Keratinocyte (primary cell): ENCODE measurements around the gene CC2D2A. TPM values are rescaled to one million over a fixed set of nuclear protein-coding genes. Genes with fewer than 3 reads are reported as not detected.

Experiments
- DNase-seq: peaks from one replicate; pipeline ENCODE4 v3.0.0-alpha.2; 2011; ENCODE audit warnings: low read depth, missing footprints, low spot score
- FAIRE-seq: peaks from 2 replicates; lab custom pipeline; 2011; peaks lifted over from hg19 to GRCh38; lab: Jason Lieb, UNC
- H2AFZ ChIP-seq: 2 replicates; pipeline ENCODE4 v1.6.0; 2012; ENCODE audit warnings: low read length, control low read depth, inconsistent platforms; ENCODE audit not compliant: control insufficient read depth
- H3K27ac ChIP-seq: 2 replicates; pipeline ENCODE4 v1.5.1; 2011; ENCODE audit warnings: low read length; ENCODE audit not compliant: control insufficient read depth, insufficient read depth
- H3K27me3 ChIP-seq: 3 replicates; pipeline ENCODE4 v1.6.0; 2011; ENCODE audit warnings: low read length; ENCODE audit not compliant: control insufficient read depth, insufficient read depth; ENCODE audit errors: extremely low read depth
- H3K36me3 ChIP-seq, 2 experiments: 2 replicates in 1 of 2; 3 replicates in 1 of 2; pipeline ENCODE4 v1.5.1; 2011; ENCODE audit warnings: low read length in 2 of 2, mild to moderate bottlenecking in 1 of 2; ENCODE audit not compliant: control insufficient read depth in 2 of 2, insufficient read depth in 2 of 2; ENCODE audit errors: extremely low read depth in 1 of 2
- H3K4me1 ChIP-seq: 3 replicates; pipeline ENCODE4 v1.5.1; 2011; ENCODE audit warnings: low read length; ENCODE audit not compliant: control insufficient read depth, insufficient read depth; ENCODE audit errors: extremely low read depth
- H3K4me2 ChIP-seq: 3 replicates; pipeline ENCODE4 v1.6.0; 2011; ENCODE audit warnings: low read depth, low read length; ENCODE audit not compliant: control insufficient read depth, insufficient read depth; ENCODE audit errors: extremely low read depth
- H3K4me3 ChIP-seq, 3 experiments: fragments of 200-600 bp in 1 of 3; sonication (generic) in 1 of 3; 2 replicates in 2 of 3; 3 replicates in 1 of 3; pipeline ENCODE4 v1.5.1; 2011 to 2016; ENCODE audit warnings: low read length in 3 of 3, mild to moderate bottlenecking in 3 of 3, control low read depth in 2 of 3, inconsistent platforms in 1 of 3, low read depth in 1 of 3, mixed read lengths in 1 of 3, mixed run types in 1 of 3, moderate library complexity in 1 of 3; ENCODE audit not compliant: control insufficient read depth in 2 of 3, insufficient read depth in 2 of 3; ENCODE audit errors: extremely low read depth in 1 of 3
- H3K79me2 ChIP-seq: 2 replicates; pipeline ENCODE4 v1.6.0; 2012; ENCODE audit warnings: low read length; ENCODE audit not compliant: control insufficient read depth, insufficient read depth
- H3K9ac ChIP-seq: 3 replicates; pipeline ENCODE4 v1.6.0; 2011; ENCODE audit warnings: low read length; ENCODE audit not compliant: control insufficient read depth, insufficient read depth; ENCODE audit errors: extremely low read depth
- H3K9me1 ChIP-seq: 3 replicates; pipeline ENCODE4 v1.6.0; 2011; ENCODE audit warnings: low read length; ENCODE audit not compliant: control insufficient read depth, insufficient read depth; ENCODE audit errors: extremely low read depth
- H3K9me3 ChIP-seq: 2 replicates; pipeline ENCODE4 v1.5.1; 2012; ENCODE audit warnings: low read depth, low read length; ENCODE audit not compliant: control insufficient read depth
- H4K20me1 ChIP-seq: 3 replicates; pipeline ENCODE4 v1.6.0; 2011; ENCODE audit warnings: low read length; ENCODE audit not compliant: control insufficient read depth, insufficient read depth; ENCODE audit errors: extremely low read depth
- EZH2 ChIP-seq: IDR thresholded peaks from one replicate; pipeline ENCODE4 v1.6.1; 2012; ENCODE audit warnings: inconsistent platforms, mild to moderate bottlenecking, low read length, moderate library complexity
- dilution Hi-C: fragments of 300-500 bp; cut with MboI; formaldehyde crosslinking; loops from one replicate; pipeline ENCODE4 v1.7.0; 2020; ENCODE audit warnings: low sequenced_read_pairs; ENCODE audit not compliant: extremely low pct_ligation_motif_present
- polyA plus RNA-seq, 5 experiments: library from polyadenylated mRNA; depleted of rRNA in 3 of 5; stranded (reverse) in 3 of 5; stranded (forward) in 1 of 5; unstranded in 1 of 5; fragments of >200 nt; gene quantifications; 1 replicate in 1 of 5; 2 replicates in 3 of 5; 3 replicates in 1 of 5; pipeline versions ENCODE4 v1.2.1 to v1.2.3, GENCODE V29; 2011 to 2012; ENCODE audit warnings: missing spikeins in 2 of 5, low read depth in 1 of 5, low replicate concordance in 1 of 5
- TF ChIP-seq, protein P1 (sequence below), 3 experiments: IDR thresholded peaks in 1 of 3; conservative IDR thresholded peaks in 1 of 3; optimal IDR thresholded peaks in 1 of 3; 2 replicates in 2 of 3; 3 replicates in 1 of 3; pipeline versions ENCODE3 to v1.5.1; 2011; ENCODE audit warnings: low read length in 3 of 3, mild to moderate bottlenecking in 3 of 3, moderate library complexity in 2 of 3, control low read depth in 1 of 3, inconsistent platforms in 1 of 3; ENCODE audit not compliant: insufficient read depth in 2 of 3; ENCODE audit errors: extremely low read depth in 1 of 3

Gene CC2D2A
- polyA plus RNA-seq, 1 donor (not counting 4 experiments of a cell fraction or from before 2014, with no cell fraction given), result 11.8 TPM

- no peak for TF ChIP-seq EZH2
- TF ChIP-seq, protein P1, sequence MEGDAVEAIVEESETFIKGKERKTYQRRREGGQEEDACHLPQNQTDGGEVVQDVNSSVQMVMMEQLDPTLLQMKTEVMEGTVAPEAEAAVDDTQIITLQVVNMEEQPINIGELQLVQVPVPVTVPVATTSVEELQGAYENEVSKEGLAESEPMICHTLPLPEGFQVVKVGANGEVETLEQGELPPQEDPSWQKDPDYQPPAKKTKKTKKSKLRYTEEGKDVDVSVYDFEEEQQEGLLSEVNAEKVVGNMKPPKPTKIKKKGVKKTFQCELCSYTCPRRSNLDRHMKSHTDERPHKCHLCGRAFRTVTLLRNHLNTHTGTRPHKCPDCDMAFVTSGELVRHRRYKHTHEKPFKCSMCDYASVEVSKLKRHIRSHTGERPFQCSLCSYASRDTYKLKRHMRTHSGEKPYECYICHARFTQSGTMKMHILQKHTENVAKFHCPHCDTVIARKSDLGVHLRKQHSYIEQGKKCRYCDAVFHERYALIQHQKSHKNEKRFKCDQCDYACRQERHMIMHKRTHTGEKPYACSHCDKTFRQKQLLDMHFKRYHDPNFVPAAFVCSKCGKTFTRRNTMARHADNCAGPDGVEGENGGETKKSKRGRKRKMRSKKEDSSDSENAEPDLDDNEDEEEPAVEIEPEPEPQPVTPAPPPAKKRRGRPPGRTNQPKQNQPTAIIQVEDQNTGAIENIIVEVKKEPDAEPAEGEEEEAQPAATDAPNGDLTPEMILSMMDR (optimal IDR thresholded peaks at IDR 0.05 in 1 of 3, IDR thresholded peaks at IDR 0.05 in 1 of 3, conservative IDR thresholded peaks at IDR 0.05 in 1 of 3; ENCODE audit: extremely low read depth in 1 of 3, insufficient read depth in 2 of 3, low read length in 3 of 3), result no peak
- Histone ChIP-seq H3K79me2 (no peaks in the 10 kb centered on the region), H3K4me1 (peaks cover 10% of the 10 kb centered on the region), H3K4me3 (no peak overlapping the region), H3K36me3 (peaks cover 0 to 4% of the 10 kb centered on the region in 2 experiments), H3K4me2 (no peak overlapping the region), H3K27ac (no peak overlapping the region), H3K27me3 (no peaks in the 10 kb centered on the region), H3K9me3 (no peaks in the 10 kb centered on the region), H4K20me1 (no peaks in the 10 kb centered on the region), H2AFZ (no peak overlapping the region), H3K9ac (no peak overlapping the region), H3K9me1 (no peaks in the 10 kb centered on the region)
- FAIRE-seq (no peak), DNase-seq (no peak)
- dilution Hi-C loops, result no loop called here
Observed at GRCh38 chr4:15557786-15558550, 88.3 kb downstream of the CC2D2A start.

DNA sequence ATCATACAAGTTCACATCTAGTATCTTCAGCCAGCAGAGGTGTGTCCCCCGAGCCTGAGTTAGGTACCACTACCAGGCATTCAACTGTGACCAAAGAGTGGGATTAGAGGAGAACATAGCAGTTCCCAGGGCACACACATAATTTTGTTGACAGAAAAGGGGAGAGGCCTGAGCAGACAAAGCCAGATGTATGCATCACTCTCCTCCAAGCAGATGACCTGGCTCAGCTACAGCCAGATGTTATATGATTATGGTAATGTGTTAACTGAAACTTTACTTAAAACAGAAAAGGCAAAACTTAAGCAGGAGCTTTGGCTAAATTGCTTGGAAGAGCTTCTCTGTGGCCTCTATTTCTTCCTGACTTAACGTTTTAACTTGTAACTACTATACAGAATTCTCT is 88.9 kb downstream of the CC2D2A start:
- TF ChIP-seq EZH2, result no peak
- TF ChIP-seq, protein P1 (optimal IDR thresholded peaks at IDR 0.05 in 1 of 3, IDR thresholded peaks at IDR 0.05 in 1 of 3, conservative IDR thresholded peaks at IDR 0.05 in 1 of 3; ENCODE audit: extremely low read depth in 1 of 3, insufficient read depth in 2 of 3, low read length in 3 of 3), result no peak

More for the DNA sequence above, 88.9 kb downstream of the CC2D2A start:
- no peaks in the 10 kb centered on the region for H3K9me3 ChIP-seq
- H3K4me3 ChIP-seq, result no peak overlapping the region
- no peaks in the 10 kb centered on the region for H4K20me1 ChIP-seq
- peaks cover 10% of the 10 kb centered on the region for H3K4me1 ChIP-seq
- no peaks in the 10 kb centered on the region for H3K9me1 ChIP-seq
- H3K9ac ChIP-seq, result no peak overlapping the region
- no peaks in the 10 kb centered on the region for H3K27me3 ChIP-seq
- H3K27ac ChIP-seq, result no peak overlapping the region
- no peak overlapping the region for H2AFZ ChIP-seq
- FAIRE-seq (no peak), DNase-seq (no peak)
- dilution Hi-C loops, result no loop called here
- no peak overlapping the region for H3K4me2 ChIP-seq
- H3K79me2 ChIP-seq, result no peaks in the 10 kb centered on the region
- peaks cover 3 to 4% of the 10 kb centered on the region in 2 experiments for H3K36me3 ChIP-seq
